Muscle layer of colon (tissue), 2 donors: ENCODE measurements around the gene SNX9.
"Not testable (repeated sequence)": the region's sequence is repeated elsewhere in the genome, so short reads cannot be mapped to it uniquely, and the experiment has no call there.

ENCODE experiments used
- H3K27ac ChIP-seq: one replicate; pipeline ENCODE4 v1.7.0; 2013; ENCODE audit warnings: low read depth, mild to moderate bottlenecking, low read length, moderate library complexity
- H3K27me3 ChIP-seq, 2 donors: one replicate each; pipeline ENCODE4 v1.7.0; 2013; ENCODE audit warnings: low read length in 2 of 2, mild to moderate bottlenecking in 2 of 2; ENCODE audit not compliant: insufficient read depth in 2 of 2, control insufficient read depth in 1 of 2
- H3K36me3 ChIP-seq: one replicate; pipeline ENCODE4 v1.7.0; 2013; ENCODE audit warnings: mild to moderate bottlenecking, low read length; ENCODE audit not compliant: insufficient read depth
- H3K4me1 ChIP-seq: one replicate; pipeline ENCODE4 v1.7.0; 2013; ENCODE audit warnings: mild to moderate bottlenecking, low read length; ENCODE audit not compliant: insufficient read depth
- H3K4me3 ChIP-seq, 2 donors: one replicate each; pipeline ENCODE4 v1.7.0; 2013; ENCODE audit warnings: low read length in 2 of 2, low read depth in 1 of 2, mild to moderate bottlenecking in 1 of 2, moderate library complexity in 1 of 2
- H3K9ac ChIP-seq: one replicate; pipeline ENCODE4 v1.7.0; 2013; ENCODE audit warnings: low read length
- H3K9me3 ChIP-seq: one replicate; pipeline ENCODE4 v1.7.0; 2013; ENCODE audit warnings: mild to moderate bottlenecking, low read length
- donor health status: abdominal sarcoma.
- donor health status: Adenocarcinoma of cecum.

SNX9 gene

DNA sequence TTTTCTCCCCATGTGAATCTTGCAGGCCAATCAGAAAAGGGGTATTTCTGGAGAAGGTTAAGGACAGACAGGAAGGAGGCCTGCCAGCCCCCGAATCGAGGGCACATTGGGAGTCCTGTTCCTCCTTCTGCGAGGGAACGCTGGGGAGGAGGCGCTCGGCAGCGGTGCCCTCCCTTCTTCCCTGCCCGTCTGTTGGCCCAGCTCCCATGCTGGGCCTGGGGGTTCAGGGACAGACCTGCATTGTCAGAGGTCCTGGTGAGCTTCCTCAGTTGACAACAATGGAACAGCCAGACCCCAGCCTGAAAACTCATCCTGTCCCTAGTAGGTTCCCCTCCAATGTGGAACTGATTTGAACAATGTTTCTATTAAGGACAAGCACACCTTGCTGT lies 143.5 kb downstream of the SNX9 start:
- no peaks in the 10 kb centered on the region for H3K9me3 ChIP-seq
- H3K27me3 ChIP-seq = no peaks in the 10 kb centered on the region
- H3K36me3 ChIP-seq = no peaks in the 10 kb centered on the region
- no peak overlapping the region for H3K27ac ChIP-seq
- H3K4me3 ChIP-seq = no peak overlapping the region
- no peak overlapping the region for H3K9ac ChIP-seq
- no peaks in the 10 kb centered on the region for H3K4me1 ChIP-seq

DNA sequence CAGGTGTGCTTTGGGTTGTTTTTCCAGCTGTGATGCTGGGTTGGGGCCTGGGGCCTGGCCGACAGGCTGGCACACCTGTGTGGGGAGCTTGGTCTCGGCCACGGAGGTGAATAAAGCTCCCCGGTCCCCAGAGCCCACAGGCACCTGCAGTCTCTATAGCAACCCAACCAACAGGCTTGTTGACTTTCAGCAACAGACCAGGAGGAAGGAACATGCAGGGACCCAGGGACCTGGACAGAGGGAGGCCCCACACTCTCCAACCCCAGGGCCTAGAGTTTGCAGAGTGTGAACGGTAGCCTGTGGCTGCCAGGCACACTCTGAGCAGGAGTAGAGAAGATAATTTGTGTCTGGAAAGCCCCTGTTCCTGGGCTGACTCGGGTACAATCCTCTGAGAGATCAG lies 144.0 kb downstream of the SNX9 start:
- H3K4me3 ChIP-seq = no peak overlapping the region
- no peak overlapping the region for H3K9ac ChIP-seq
- no peaks in the 10 kb centered on the region for H3K4me1 ChIP-seq
- no peak overlapping the region for H3K27ac ChIP-seq
- H3K36me3 ChIP-seq = no peaks in the 10 kb centered on the region
- no peaks in the 10 kb centered on the region for H3K27me3 ChIP-seq
- no peaks in the 10 kb centered on the region for H3K9me3 ChIP-seq

DNA sequence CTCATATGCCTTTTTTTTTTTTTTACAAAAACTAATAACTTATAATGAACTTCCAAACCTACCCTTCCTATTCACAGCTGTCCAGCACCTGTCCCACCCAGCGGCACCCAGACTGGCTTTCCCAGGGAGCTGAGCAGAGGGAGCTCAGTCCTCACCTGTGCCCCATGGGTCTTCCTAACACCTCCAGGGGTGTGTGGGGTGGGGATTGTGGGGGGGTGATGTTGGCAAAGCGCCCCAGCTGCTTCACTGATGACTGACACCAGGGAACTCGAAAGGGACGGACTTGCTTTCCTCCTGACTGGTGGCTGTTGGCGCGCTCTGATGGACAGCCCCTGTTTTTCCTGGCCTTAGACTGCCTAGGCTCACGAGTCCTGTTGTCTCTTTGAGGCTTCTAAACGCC lies 144.4 kb downstream of the SNX9 start:
- H3K4me3 ChIP-seq = no peak overlapping the region
- no peaks in the 10 kb centered on the region for H3K36me3 ChIP-seq
- no peak overlapping the region for H3K27ac ChIP-seq
- no peaks in the 10 kb centered on the region for H3K27me3 ChIP-seq
- no peaks in the 10 kb centered on the region for H3K9me3 ChIP-seq
- H3K9ac ChIP-seq = no peak overlapping the region
- H3K4me1 ChIP-seq = no peaks in the 10 kb centered on the region

DNA sequence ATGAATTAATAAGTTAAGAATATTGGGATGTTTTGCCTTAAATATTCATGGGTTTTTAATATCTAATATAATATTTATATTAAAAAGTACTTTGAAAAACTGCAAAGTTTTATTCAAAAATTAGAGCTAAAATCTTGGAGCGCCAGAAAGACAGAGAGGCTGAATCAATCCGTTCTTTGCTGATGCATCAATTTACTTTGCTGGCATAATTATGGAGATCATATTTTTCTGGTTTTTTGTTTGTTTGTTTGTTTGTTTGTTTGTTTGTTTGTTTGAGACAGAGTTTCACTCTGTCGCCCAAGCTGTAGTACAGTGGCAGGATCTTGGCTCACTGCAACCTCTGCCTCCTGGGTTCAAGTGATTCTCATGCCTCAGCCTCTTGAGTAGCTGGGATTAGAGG lies 149.1 kb downstream of the SNX9 start:
- H3K9me3 ChIP-seq, H3K9ac ChIP-seq, H3K27ac ChIP-seq, H3K4me3 ChIP-seq, H3K4me1 ChIP-seq, H3K27me3 ChIP-seq, H3K36me3 ChIP-seq: not testable (repeated sequence)

DNA sequence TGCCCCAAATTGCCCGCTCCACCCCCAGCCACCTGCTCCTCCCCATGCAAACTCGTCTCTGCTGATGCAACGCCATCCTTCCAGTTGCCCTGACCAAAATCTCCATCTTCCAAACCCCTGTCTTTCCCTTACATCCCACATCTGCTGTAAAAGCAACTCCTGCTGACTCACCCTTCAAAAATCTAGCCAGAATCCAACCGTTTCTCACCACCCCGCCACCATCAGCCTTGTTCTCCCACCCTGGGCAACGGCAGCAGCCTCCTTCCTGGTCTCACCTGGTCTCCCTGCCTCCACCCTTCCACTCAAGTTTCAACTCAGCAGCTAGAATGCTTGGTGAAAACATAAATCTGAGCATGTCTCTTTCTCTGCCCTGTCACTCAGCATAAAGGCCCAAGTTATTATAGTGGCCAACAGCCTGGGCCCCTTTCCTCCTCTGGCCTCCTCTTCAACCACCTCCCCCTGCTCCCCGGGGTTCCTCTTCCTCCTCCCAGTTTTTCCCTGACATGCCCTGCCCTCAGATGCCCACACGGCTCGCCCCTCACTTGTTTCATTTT lies 151.4 kb downstream of the SNX9 start:
- Histone ChIP-seq H3K4me3 (no peak overlapping the region), H3K9ac (no peak overlapping the region), H3K4me1 (no peaks in the 10 kb centered on the region), H3K27me3 (no peaks in the 10 kb centered on the region), H3K9me3 (no peaks in the 10 kb centered on the region), H3K36me3 (no peaks in the 10 kb centered on the region), H3K27ac (no peak overlapping the region)

DNA sequence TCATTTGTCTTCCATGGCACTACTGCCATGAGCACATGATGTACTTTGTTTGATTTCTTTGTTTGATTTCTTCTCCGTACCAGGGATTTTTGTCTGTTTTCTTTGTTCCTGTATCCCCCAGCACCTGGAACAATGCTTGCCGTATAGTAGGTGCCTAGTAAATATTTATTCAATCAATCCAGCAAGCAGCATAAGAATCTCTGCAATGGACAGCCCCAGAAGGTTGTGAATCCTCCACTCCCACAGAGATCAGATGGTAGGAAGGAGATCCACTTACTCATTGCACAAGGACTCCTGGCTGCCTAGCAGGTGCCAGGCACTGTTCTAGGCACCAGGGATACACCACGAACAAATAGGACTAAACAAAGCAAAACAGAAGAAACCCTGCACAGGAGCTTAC lies 151.9 kb downstream of the SNX9 start:
- Histone ChIP-seq H3K27me3 (no peaks in the 10 kb centered on the region), H3K9ac (no peak overlapping the region), H3K9me3 (no peaks in the 10 kb centered on the region), H3K36me3 (no peaks in the 10 kb centered on the region), H3K4me3 (no peak overlapping the region), H3K27ac (no peak overlapping the region), H3K4me1 (no peaks in the 10 kb centered on the region)

DNA sequence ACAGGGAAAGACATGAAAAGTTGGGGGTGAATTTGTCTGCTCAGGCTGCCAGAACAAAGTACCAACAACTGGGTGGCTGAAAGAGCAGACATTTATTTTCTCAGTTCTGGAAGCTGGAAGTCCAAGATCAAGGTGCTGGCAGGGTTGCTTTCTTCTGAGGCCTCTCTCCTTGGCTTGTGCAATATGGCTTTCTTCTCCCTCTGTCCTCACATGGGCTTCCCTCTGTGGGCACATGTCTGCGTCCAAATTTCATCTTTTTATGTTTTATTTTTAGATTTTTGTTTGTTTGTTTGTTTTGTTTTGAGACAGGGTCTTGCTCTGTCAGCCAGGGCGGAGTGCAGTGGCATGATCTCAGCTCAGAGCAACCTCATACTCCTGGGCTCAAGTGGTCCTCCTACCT lies 152.4 kb downstream of the SNX9 start:
- Histone ChIP-seq H3K4me3 (no peak overlapping the region), H3K27ac (no peak overlapping the region), H3K4me1 (no peaks in the 10 kb centered on the region), H3K9ac (no peak overlapping the region), H3K27me3 (no peaks in the 10 kb centered on the region), H3K36me3 (no peaks in the 10 kb centered on the region), H3K9me3 (no peaks in the 10 kb centered on the region)

DNA sequence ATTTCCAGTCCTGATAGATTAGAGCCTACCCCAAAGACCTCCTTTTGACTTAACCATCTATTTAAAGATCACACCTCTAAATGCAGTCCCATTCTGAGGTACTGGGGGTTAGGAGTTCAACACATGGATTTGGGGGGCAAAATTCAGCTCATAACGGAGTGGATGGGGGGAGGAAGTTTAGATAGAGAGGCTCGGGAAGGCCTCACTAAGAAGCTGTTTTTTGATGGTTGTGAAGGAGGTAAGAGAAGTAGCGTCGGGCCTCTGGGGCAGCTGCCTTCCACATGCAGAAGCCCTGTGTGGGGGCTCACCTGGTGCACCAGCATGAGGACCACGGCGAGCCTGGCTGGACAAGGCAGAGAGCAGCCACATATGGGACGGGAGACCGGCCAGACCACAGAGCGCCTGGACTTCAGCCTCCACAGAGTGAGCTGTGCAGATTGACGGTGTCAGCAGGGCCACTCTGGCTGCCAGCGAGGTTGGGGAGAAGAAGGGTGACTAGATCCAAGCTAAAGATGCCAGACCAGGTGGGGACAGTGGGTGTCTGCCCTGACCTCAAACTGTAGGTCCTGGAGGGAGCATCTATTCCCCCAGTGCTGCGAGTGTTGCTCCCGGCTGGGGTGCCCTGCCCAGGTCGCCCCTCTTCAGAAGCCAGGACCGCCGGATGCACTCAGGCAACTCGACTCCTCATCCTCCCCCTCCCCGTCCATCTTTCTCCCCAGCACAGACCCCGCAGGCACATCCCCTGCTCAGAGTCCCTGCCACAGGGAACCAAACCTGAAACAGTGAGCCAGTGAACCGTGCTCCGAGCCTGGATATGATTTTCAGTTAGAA lies 153.5 kb downstream of the SNX9 start:
- Histone ChIP-seq H3K9ac (no peak overlapping the region), H3K4me3 (no peak overlapping the region), H3K9me3 (no peaks in the 10 kb centered on the region), H3K27me3 (no peaks in the 10 kb centered on the region), H3K36me3 (no peaks in the 10 kb centered on the region), H3K27ac (no peak overlapping the region), H3K4me1 (peaks cover 6% of the 10 kb centered on the region)

DNA sequence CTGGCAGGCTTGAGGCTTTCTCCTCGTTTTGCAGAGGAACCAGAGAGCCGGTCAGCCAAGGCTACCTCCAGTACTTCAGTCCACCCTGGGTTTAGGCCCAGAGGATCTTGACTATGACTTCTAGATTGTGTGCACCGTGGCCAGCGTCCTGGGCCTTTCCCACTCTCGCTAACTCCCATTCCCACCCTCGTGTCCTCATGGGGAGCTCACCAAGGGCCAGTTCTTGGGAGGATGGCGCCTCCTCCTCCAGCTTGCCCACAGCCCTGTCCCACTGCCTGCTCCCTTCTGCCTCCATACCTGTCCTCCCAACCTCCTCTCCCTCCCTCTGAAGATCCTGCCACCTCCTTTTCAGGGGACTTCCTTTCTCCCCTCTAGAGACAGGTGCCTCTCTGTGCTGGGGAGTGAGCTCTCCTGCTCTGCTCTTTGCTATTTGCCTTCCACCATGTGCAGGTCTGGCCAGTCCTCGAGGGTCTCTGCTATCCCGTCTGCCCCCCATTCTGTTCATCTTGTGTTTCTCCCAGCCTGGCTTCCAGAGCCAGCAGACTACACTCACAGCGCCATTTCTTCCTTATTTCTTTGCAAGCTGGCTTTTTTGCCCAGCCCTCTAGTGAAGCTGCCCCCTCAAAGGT lies 154.2 kb downstream of the SNX9 start:
- Histone ChIP-seq H3K9ac (no peak overlapping the region), H3K4me1 (peaks cover 7% of the 10 kb centered on the region), H3K4me3 (no peak overlapping the region), H3K27me3 (no peaks in the 10 kb centered on the region), H3K9me3 (no peaks in the 10 kb centered on the region), H3K27ac (no peak overlapping the region), H3K36me3 (no peaks in the 10 kb centered on the region)

DNA sequence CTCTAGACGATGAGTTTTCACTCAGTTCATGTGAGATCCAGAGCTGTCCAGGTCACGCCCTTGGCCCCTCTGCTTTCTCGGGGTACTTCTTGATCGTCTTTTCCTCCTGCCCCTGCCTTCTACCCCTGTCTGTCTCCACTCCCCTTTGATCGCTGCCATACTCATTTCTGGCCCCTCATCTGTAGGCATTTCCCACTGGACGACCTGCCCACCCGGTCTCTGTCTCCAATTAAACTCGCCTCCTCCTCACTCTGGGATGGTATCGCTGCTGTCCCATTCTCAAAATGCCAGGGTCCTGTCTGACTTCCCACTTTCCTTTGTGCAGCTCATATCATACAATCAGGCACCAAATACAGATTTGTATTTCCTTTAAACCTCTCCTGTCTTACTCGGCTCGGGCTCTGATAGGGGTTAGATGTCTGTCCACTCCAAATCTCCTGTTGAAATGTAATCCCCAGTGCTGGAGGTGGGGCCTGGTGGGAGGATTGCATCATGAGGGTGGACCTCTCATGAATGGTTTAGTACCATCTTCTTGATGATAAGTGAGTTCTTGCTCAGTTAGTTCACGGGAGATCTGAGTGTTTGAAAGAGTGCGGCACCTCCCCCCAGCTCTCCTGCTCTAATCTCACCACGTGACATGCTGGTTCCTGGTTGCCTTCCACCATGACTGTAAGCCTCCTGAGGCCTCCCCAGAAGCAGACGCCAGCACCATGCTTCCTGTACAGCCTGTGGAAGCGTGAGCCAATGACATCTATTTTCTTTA lies 155.2 kb downstream of the SNX9 start:
- Histone ChIP-seq H3K4me3 (no peak overlapping the region), H3K27me3 (no peaks in the 10 kb centered on the region), H3K4me1 (peaks cover 14% of the 10 kb centered on the region), H3K27ac (no peak overlapping the region), H3K9ac (no peak overlapping the region), H3K36me3 (no peaks in the 10 kb centered on the region), H3K9me3 (no peaks in the 10 kb centered on the region)

DNA sequence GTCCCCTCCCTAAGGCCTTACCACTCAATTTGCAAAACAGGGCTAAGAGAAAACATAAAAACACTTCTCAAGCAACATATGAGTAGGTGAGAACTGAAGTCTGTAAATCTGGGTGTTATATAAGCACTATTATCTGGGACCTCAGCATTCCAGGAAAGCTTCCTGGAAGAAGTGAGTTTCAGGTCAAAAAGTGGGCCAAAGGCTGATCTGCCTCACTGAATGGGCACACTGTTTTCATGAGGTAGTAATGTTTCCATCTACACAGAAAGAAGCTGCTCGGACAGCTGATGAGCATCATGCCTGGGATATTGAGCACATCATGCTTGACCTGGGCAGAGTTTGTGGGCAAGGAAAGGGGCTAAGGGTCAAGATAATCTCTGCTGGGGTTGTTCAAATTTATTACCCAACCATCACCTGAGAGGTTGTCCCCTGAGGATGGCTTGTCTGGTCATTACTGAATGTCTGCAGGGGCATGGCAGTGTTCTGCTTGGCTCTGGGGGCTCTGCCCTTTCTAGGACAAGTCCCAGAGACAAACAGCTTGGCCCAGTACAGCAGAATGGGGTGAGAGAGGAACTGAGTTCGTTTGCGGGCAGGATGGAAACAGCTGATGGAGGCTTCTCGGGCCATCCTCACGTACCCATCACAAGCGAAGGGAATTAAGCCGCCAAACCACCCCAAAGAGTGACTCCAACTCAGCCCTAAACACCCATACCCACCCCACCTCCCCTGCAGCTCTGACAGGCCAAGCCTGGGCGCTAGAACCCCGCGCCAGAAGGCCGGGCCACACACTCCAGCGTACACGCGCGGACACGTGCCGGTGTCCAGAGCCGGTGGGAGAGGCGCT lies 157.5 kb downstream of the SNX9 start:
- H3K9ac ChIP-seq = peak overlapping the region; percentile 27
- no peaks in the 10 kb centered on the region for H3K27me3 ChIP-seq
- H3K9me3 ChIP-seq = no peaks in the 10 kb centered on the region
- H3K36me3 ChIP-seq = no peaks in the 10 kb centered on the region
- H3K4me3 ChIP-seq = peak overlapping the region; percentile 75 to 85
- H3K4me1 ChIP-seq = peaks cover 33% of the 10 kb centered on the region
- H3K27ac ChIP-seq = peak overlapping the region; percentile 91
